ENCODE data around the gene BMP7.

BMP7 gene

DNA sequence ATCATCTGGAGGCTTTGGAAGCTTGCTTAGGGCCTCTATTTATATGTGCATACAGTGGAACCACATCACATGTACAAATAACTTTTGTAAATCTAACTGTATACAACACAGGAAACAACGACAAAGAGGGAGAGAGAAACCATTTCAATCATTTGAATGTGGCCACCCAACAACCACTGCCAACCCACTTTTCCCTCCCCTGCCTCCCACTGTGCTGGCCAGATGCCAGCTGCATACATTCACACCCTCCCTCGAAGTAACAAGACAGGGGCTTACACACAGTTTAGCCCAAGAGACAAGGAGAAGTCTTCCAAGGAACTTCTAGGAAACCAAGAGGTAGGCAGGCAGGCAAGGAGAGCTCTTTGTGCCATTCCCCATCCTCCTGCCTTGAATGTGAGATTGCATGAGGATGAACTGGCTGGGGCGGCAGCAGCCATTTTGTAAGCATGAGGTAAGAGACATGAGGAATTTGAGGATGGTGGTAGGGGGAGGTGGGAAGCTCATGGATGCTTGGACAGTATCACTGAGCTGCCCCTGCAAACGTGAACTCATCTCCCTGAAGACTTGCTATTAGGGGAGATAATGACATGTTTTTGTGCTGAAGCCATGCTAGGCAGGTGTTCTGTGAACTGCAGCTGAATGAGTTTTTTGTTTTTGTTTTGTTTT is 18.2 kb downstream of the BMP7 start:
- Mint-ChIP-seq H3K9me3 (peaks cover 7% of the 10 kb centered on the region), H3K4me3 (no peak overlapping the region), H3K27ac (no peak overlapping the region), H3K4me1 (peaks cover 61% of the 10 kb centered on the region), H3K27me3 (ENCODE audit: low read depth, poor library complexity) (peaks cover 10% of the 10 kb centered on the region), H3K36me3 (ENCODE audit: low read depth) (peaks cover 15% of the 10 kb centered on the region)
- DNase-seq, result no peak
- TF ChIP-seq, protein P1, sequence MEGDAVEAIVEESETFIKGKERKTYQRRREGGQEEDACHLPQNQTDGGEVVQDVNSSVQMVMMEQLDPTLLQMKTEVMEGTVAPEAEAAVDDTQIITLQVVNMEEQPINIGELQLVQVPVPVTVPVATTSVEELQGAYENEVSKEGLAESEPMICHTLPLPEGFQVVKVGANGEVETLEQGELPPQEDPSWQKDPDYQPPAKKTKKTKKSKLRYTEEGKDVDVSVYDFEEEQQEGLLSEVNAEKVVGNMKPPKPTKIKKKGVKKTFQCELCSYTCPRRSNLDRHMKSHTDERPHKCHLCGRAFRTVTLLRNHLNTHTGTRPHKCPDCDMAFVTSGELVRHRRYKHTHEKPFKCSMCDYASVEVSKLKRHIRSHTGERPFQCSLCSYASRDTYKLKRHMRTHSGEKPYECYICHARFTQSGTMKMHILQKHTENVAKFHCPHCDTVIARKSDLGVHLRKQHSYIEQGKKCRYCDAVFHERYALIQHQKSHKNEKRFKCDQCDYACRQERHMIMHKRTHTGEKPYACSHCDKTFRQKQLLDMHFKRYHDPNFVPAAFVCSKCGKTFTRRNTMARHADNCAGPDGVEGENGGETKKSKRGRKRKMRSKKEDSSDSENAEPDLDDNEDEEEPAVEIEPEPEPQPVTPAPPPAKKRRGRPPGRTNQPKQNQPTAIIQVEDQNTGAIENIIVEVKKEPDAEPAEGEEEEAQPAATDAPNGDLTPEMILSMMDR (IDR thresholded peaks at IDR 0.05), result no peak

DNA sequence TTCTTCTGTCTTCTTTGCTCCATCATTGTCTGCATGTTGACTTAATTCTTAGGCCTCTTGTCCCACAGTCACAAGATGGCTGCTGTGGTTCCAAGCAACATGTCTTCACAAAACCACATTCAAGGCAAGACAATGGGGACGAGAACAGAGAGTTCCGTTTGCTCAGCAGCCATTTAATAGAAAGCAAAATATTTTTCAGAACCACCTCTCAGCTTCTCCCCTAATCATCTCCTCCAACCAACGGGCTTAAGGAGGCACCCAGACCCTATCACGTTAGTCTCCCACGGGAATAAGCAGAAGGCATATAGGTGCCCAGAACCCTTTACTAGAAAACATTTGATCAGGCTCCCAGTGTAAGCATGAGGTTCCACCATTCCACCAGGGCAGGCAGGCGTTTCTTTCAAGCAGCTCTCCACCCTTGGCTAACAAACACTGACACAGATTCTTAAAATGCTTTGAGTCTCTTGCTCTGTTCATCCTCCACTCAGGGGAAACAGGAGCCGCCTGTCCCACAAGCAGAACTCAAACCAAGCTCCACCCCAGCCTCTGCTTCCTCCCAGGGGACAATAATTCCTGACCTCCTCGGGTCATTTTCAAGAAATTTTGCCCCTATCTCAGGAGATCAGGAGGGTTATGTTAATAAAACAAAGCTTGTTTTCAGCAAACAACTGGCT is 19.0 kb downstream of the BMP7 start:
- Mint-ChIP-seq H3K4me3 (no peak overlapping the region), H3K36me3 (ENCODE audit: low read depth) (peaks cover 15% of the 10 kb centered on the region), H3K4me1 (peaks cover 53% of the 10 kb centered on the region), H3K27me3 (ENCODE audit: low read depth, poor library complexity) (peaks cover 10% of the 10 kb centered on the region), H3K9me3 (peaks cover 7% of the 10 kb centered on the region), H3K27ac (peak overlapping the region; percentile 89)
- no peak for DNase-seq
- TF ChIP-seq, protein P1 (IDR thresholded peaks at IDR 0.05), result no peak

DNA sequence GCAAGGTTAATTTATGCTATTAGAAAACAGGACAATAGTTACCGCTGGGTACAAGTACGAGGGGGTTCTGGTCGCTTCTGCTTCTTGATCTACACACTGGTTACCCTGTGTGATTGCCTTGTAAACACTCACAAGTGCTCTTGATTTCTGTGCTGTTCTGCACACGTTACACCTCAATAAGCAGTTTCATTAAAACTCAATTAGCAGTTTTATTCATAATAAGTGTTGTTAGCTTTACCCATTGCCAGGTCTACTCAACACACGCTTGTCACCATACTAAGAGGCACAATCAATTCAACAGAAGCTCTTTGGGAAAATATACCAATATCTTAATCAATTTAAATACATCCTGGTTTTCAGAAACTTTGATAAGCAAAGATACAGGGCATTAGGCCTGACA is 20.4 kb downstream of the BMP7 start:
- H3K4me3 Mint-ChIP-seq, result no peak overlapping the region
- H3K4me1 Mint-ChIP-seq, result peaks cover 46% of the 10 kb centered on the region

DNA sequence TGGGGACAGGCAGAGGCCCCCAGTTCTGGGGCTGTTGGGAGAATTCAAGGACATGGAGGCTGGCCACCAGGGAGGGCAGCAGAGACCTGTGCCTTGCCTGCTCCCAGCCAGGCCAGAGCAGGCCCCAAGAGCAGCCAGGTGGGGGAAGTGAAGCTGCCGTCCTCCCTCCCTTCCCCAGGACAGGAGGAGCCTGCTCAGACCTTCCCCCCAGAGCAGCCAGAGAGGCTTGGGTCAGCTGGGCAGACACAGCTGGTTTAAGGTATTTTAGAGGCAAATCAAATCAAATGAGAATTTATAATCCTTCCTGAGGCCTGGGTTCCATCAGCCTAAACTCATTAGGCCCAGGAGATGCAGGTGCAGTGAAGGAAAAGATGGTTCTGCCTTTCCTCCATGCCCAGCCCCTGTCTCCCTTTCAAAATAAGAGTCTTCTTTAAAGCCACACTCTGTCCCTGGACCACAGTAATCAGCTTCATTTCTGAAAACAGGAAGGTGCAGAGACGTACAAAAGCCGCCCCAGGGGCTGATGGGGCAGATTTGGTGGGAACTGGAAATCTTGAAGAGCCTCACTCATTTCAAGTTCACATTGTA is 21.7 kb downstream of the BMP7 start:
- peaks cover 34% of the 10 kb centered on the region for H3K36me3 Mint-ChIP-seq (ENCODE audit: low read depth)

More for the DNA sequence above, 20.4 kb downstream of the BMP7 start:
- TF ChIP-seq, protein P1 (IDR thresholded peaks at IDR 0.05), result no peak
- H3K36me3 Mint-ChIP-seq (ENCODE audit: low read depth), result peaks cover 21% of the 10 kb centered on the region
- H3K27ac Mint-ChIP-seq, result no peak overlapping the region
- peaks cover 9% of the 10 kb centered on the region for H3K9me3 Mint-ChIP-seq
- no peak for DNase-seq
- H3K27me3 Mint-ChIP-seq (ENCODE audit: low read depth, poor library complexity), result peaks cover 10% of the 10 kb centered on the region

DNA sequence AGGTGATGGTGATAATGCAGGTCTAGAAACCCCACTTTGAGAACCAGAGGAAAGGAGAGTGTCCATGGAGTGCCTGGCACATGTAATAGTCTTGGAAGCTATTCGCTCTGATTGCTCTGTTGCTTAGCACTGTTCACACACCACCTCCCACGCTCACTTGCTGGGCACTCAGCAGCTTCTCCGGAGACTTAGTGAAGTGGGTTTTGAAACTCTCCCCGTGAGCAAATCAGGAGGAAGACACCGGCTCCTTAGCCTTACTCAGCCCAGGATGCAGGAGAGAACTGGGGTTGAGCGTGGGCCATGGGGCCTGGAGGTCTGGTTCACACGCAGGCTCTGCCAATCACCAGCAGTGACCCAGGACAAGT is 22.2 kb downstream of the BMP7 start:
- TF ChIP-seq, protein P1 (IDR thresholded peaks at IDR 0.05), result no peak
- Mint-ChIP-seq H3K9me3 (peaks cover 27% of the 10 kb centered on the region), H3K36me3 (ENCODE audit: low read depth) (peaks cover 39% of the 10 kb centered on the region), H3K4me3 (no peak overlapping the region), H3K4me1 (peaks cover 38% of the 10 kb centered on the region), H3K27ac (peak overlapping the region; percentile 90), H3K27me3 (ENCODE audit: low read depth, poor library complexity) (peaks cover 6% of the 10 kb centered on the region)
- DNase-seq, result no peak

More for the DNA sequence above, 21.7 kb downstream of the BMP7 start:
- DNase-seq, result no peak
- Mint-ChIP-seq H3K4me3 (no peak overlapping the region), H3K27me3 (ENCODE audit: low read depth, poor library complexity) (peaks cover 10% of the 10 kb centered on the region), H3K4me1 (peaks cover 38% of the 10 kb centered on the region), H3K27ac (peak overlapping the region; percentile 90), H3K9me3 (peaks cover 22% of the 10 kb centered on the region)
- TF ChIP-seq, protein P1 (IDR thresholded peaks at IDR 0.05), result peak; percentile 9
